CD14-positive monocyte (primary cell): ENCODE results near the gene DAGLA. TPM values are rescaled to one million over a fixed set of nuclear protein-coding genes. Genes with fewer than 3 reads are reported as not detected.

Source experiments
- DNase-seq, 3 donors: peaks; one replicate each; pipeline ENCODE4 v3.0.0-alpha.2; 2011 to 2022
- H2AFZ ChIP-seq: 2 replicates; pipeline ENCODE4 v1.6.0; 2012; ENCODE audit warnings: mild to moderate bottlenecking, low read depth, low read length, inconsistent platforms; ENCODE audit not compliant: insufficient read depth, poor library complexity, severe bottlenecking
- H3K27ac ChIP-seq, 2 donors: 1 replicate in 1 of 2; 2 replicates in 1 of 2; pipeline ENCODE4 v1.5.1; 2012 to 2013; ENCODE audit warnings: low read length in 2 of 2, control low read depth in 1 of 2, inconsistent platforms in 1 of 2, low read depth in 1 of 2, mild to moderate bottlenecking in 1 of 2
- H3K27me3 ChIP-seq, 2 donors: one replicate each; pipeline versions ENCODE4 v1.6.0 to v1.6.1; 2011 to 2013; ENCODE audit warnings: low read length in 2 of 2; ENCODE audit not compliant: control insufficient read depth in 2 of 2, insufficient read depth in 2 of 2
- H3K36me3 ChIP-seq, 2 donors: replicated peaks in 1 of 2; 1 replicate in 1 of 2; 2 replicates in 1 of 2; pipeline versions ENCODE4 v1.5.1 to v1.6.1; 2012 to 2013; ENCODE audit warnings: low read length in 2 of 2, control low read depth in 1 of 2, inconsistent platforms in 1 of 2, mild to moderate bottlenecking in 1 of 2; ENCODE audit not compliant: insufficient read depth in 2 of 2, control insufficient read depth in 1 of 2
- H3K4me1 ChIP-seq, 2 donors: 1 replicate in 1 of 2; 2 replicates in 1 of 2; pipeline versions ENCODE4 v1.5.1 to v1.6.1; 2012 to 2013; ENCODE audit warnings: low read length in 2 of 2, control low read depth in 1 of 2, inconsistent platforms in 1 of 2, mild to moderate bottlenecking in 1 of 2, moderate library complexity in 1 of 2; ENCODE audit not compliant: insufficient read depth in 2 of 2, control insufficient read depth in 1 of 2
- H3K4me2 ChIP-seq: replicated peaks from 2 replicates; pipeline ENCODE3; 2012; ENCODE audit warnings: low read length, moderate library complexity, mild to moderate bottlenecking; ENCODE audit not compliant: poor library complexity, severe bottlenecking; ENCODE audit errors: extremely low read depth
- H3K4me3 ChIP-seq, 3 experiments: fragments of 200-600 bp in 1 of 3; sonication (generic) in 1 of 3; replicated peaks in 1 of 3; 1 replicate in 2 of 3; 2 replicates in 1 of 3; pipeline ENCODE4 v1.5.1; 2011 to 2013; ENCODE audit warnings: low read length in 3 of 3, mild to moderate bottlenecking in 3 of 3, control low read depth in 2 of 3, low read depth in 2 of 3, inconsistent platforms in 1 of 3, moderate library complexity in 1 of 3
- H3K79me2 ChIP-seq: 2 replicates; pipeline ENCODE4 v1.6.0; 2012; ENCODE audit warnings: mild to moderate bottlenecking, control low read depth, inconsistent platforms, low read length, moderate library complexity; ENCODE audit not compliant: insufficient read depth
- H3K9ac ChIP-seq: 2 replicates; pipeline ENCODE4 v1.6.0; 2017; ENCODE audit warnings: low read length, mild to moderate bottlenecking; ENCODE audit not compliant: insufficient read depth, poor library complexity, severe bottlenecking
- H3K9me3 ChIP-seq, 2 donors: replicated peaks in 1 of 2; 1 replicate in 1 of 2; 2 replicates in 1 of 2; pipeline versions ENCODE4 v1.5.1 to v1.6.1; 2012 to 2013; ENCODE audit warnings: low read length in 2 of 2, control low read depth in 1 of 2; ENCODE audit not compliant: control insufficient read depth in 1 of 2, insufficient read depth in 1 of 2
- H4K20me1 ChIP-seq: 2 replicates; pipeline ENCODE4 v1.6.0; 2012; ENCODE audit warnings: mild to moderate bottlenecking, low read length, control low read depth, moderate library complexity; ENCODE audit not compliant: insufficient read depth
- H3K27ac Mint-ChIP-seq, 7 donors: one replicate each; pipeline ENCODE4 v1.8.0; 2020; ENCODE audit warnings: mild to moderate bottlenecking in 7 of 7, mixed read lengths in 7 of 7, moderate library complexity in 6 of 7, inconsistent platforms in 2 of 7
- H3K27me3 Mint-ChIP-seq, 3 donors: one replicate each; pipeline ENCODE4 v1.8.0; 2021 to 2022; ENCODE audit warnings: low read depth in 3 of 3, mild to moderate bottlenecking in 3 of 3, mixed read lengths in 3 of 3, moderate library complexity in 3 of 3, inconsistent platforms in 1 of 3
- H3K36me3 Mint-ChIP-seq, 2 donors: one replicate each; pipeline ENCODE4 v1.8.0; 2020; ENCODE audit warnings: mixed read lengths in 2 of 2, inconsistent platforms in 1 of 2, mild to moderate bottlenecking in 1 of 2
- H3K4me1 Mint-ChIP-seq: one replicate; pipeline ENCODE4 v1.8.0; 2020; ENCODE audit warnings: mild to moderate bottlenecking, mixed read lengths
- H3K4me3 Mint-ChIP-seq, 2 donors: one replicate each; pipeline ENCODE4 v1.8.0; 2020; ENCODE audit warnings: mild to moderate bottlenecking in 2 of 2, mixed read lengths in 2 of 2, moderate library complexity in 1 of 2
- H3K9me3 Mint-ChIP-seq, 7 donors: one replicate each; pipeline ENCODE4 v1.8.0; 2020 to 2022; ENCODE audit warnings: mixed read lengths in 7 of 7, mild to moderate bottlenecking in 6 of 7, moderate library complexity in 6 of 7, inconsistent platforms in 2 of 7
- CTCF ChIP-seq: fragments of 200-600 bp; IDR thresholded peaks from one replicate; pipeline ENCODE4 v1.8.0; 2022; ENCODE audit warnings: antibody characterized with exemption, mild to moderate bottlenecking
- WGBS: methylation state at CpG from one replicate; pipeline ENCODE4 v1.1.5; 2013; ENCODE audit warnings: missing lambda C conversion rate; ENCODE audit not compliant: insufficient coverage; 5-methylcytosine and 5-hydroxymethylcytosine counted together
- intact Hi-C, 2 donors: fragments of 100-400 bp; cut with micrococcal nuclease; formaldehyde crosslinking; loops; one replicate each; pipeline versions ENCODE4 v1.15.0 to v1.15.1; 2023
- polyA plus RNA-seq, 3 donors: library from polyadenylated mRNA; depleted of rRNA in 1 of 3; unstranded in 2 of 3; stranded (reverse) in 1 of 3; fragments of 300-500 nt in 2 of 3; fragments of >200 nt in 1 of 3; fragmentation: Illumina TruSeq in 2 of 3; gene quantifications; 1 replicate in 2 of 3; 2 replicates in 1 of 3; pipeline ENCODE4 v1.2.3, GENCODE V29; 2012 to 2021

The DAGLA gene
- polyA plus RNA-seq, 3 donors: 0.16 to 6.7 (median 0.73) TPM

- H3K9me3 Mint-ChIP-seq: peaks cover 0 to 3% (median 0%) of the 10 kb centered on the region in 7 donors
- H3K27ac ChIP-seq: no peak overlapping the region
- no peak overlapping the region for H3K4me3 Mint-ChIP-seq
- peaks cover 5% of the 10 kb centered on the region for H3K4me1 Mint-ChIP-seq
- intact Hi-C loops: no loop called here
- H3K9me3 ChIP-seq: no peaks in the 10 kb centered on the region
- peaks cover 0 to 8% of the 10 kb centered on the region in 2 donors for H3K27me3 ChIP-seq
- no peak overlapping the region for H3K4me3 ChIP-seq
- DNase-seq: no peak
- H3K4me2 ChIP-seq: no peak overlapping the region
- H3K36me3 ChIP-seq: peaks cover 22 to 33% of the 10 kb centered on the region in 2 donors
- peaks cover 5 to 7% of the 10 kb centered on the region in 2 donors for H3K4me1 ChIP-seq
- TF ChIP-seq CTCF: no peak
- peaks cover 34 to 41% of the 10 kb centered on the region in 2 donors for H3K36me3 Mint-ChIP-seq
- H3K9ac ChIP-seq: no peak overlapping the region
- no peak overlapping the region for H2AFZ ChIP-seq
- no peak overlapping the region for H3K27ac Mint-ChIP-seq
- H3K79me2 ChIP-seq: no peaks in the 10 kb centered on the region
- no peaks in the 10 kb centered on the region for H4K20me1 ChIP-seq
- 100% methylated on average over 3 of the region's 3 CpGs for WGBS
- H3K27me3 Mint-ChIP-seq: peaks cover 12 to 18% (median 13%) of the 10 kb centered on the region in 3 donors
Observed at GRCh38 chr11:61782299-61782698, 102.1 kb downstream of the DAGLA start.

GRCh38 chr11:61782841-61783240, 102.7 kb downstream of the DAGLA start:
- Mint-ChIP-seq H3K36me3 (peaks cover 36 to 45% of the 10 kb centered on the region in 2 donors), H3K4me3 (no peak overlapping the region), H3K4me1 (peaks cover 3% of the 10 kb centered on the region), H3K27me3 (peaks cover 8 to 13% (median 9%) of the 10 kb centered on the region in 3 donors), H3K27ac (no peak overlapping the region), H3K9me3 (peaks cover 0 to 2% (median 0%) of the 10 kb centered on the region in 7 donors)
- H2AFZ ChIP-seq: no peak overlapping the region
- no peaks in the 10 kb centered on the region for H3K9me3 ChIP-seq
- H4K20me1 ChIP-seq: peaks cover 4% of the 10 kb centered on the region
- H3K4me3 ChIP-seq: no peak overlapping the region
- no peaks in the 10 kb centered on the region for H3K79me2 ChIP-seq
- no peak overlapping the region for H3K4me2 ChIP-seq
- TF ChIP-seq CTCF: no peak
- DNase-seq: no peak
- 96% methylated on average over 8 of the region's 11 CpGs for WGBS
- peaks cover 0 to 4% of the 10 kb centered on the region in 2 donors for H3K27me3 ChIP-seq
- intact Hi-C loops: no loop called here
- H3K9ac ChIP-seq: no peak overlapping the region
- peaks cover 0 to 1% of the 10 kb centered on the region in 2 donors for H3K4me1 ChIP-seq
- H3K27ac ChIP-seq: no peak overlapping the region
- peaks cover 27 to 38% of the 10 kb centered on the region in 2 donors for H3K36me3 ChIP-seq
